OCI-LY7 (cell line): Measurements from ENCODE around the gene AGBL1.

Experiments used
- CTCF ChIP-seq: fragments of 200-600 bp; sonication (generic); conservative IDR thresholded peaks from 2 replicates; pipeline ENCODE4 v1.5.1; 2014; ENCODE audit warnings: mild to moderate bottlenecking, antibody characterized with exemption, low read length, moderate library complexity, mixed read lengths
- EZH2phosphoT487 ChIP-seq: fragments of 200-600 bp; sonication (generic); IDR thresholded peaks from 2 replicates; pipeline ENCODE4 v1.6.1; 2018; ENCODE audit warnings: low read depth, borderline replicate concordance, mild to moderate bottlenecking, mixed run types, antibody characterized with exemption, low read length, moderate library complexity, mixed read lengths

GRCh38 chr15:86871964-86872363, 792.3 kb downstream of the AGBL1 start:
- TF ChIP-seq CTCF = no peak
- no peak for TF ChIP-seq EZH2phosphoT487
